Type B pancreatic cell (in vitro differentiated cells): ENCODE data around the gene ADGRL3. TPM values are rescaled to one million over a fixed set of nuclear protein-coding genes. Genes with fewer than 3 reads are reported as not detected.

Experiments
- DNase-seq: peaks from one replicate; pipeline ENCODE4 v3.0.0; 2021; ENCODE audit warnings: mixed read lengths; ENCODE audit not compliant: unreplicated experiment; ENCODE audit errors: extremely low spot score
- H3K27ac Mint-ChIP-seq: 2 replicates; pipeline ENCODE4 v1.8.0; 2021; ENCODE audit warnings: mild to moderate bottlenecking, mixed read lengths
- H3K27me3 Mint-ChIP-seq: 2 replicates; pipeline ENCODE4 v1.8.0; 2021; ENCODE audit warnings: mixed read lengths
- H3K36me3 Mint-ChIP-seq: 2 replicates; pipeline ENCODE4 v1.8.0; 2021; ENCODE audit warnings: mixed read lengths
- H3K4me1 Mint-ChIP-seq: one replicate; pipeline ENCODE4 v1.8.0; 2021; ENCODE audit warnings: mixed read lengths; ENCODE audit not compliant: unreplicated experiment
- H3K4me3 Mint-ChIP-seq: 2 replicates; pipeline ENCODE4 v1.8.0; 2021; ENCODE audit warnings: mild to moderate bottlenecking, mixed read lengths
- H3K9me3 Mint-ChIP-seq: 2 replicates; pipeline ENCODE4 v1.8.0; 2021; ENCODE audit warnings: mixed read lengths
- CTCF ChIP-seq: fragments of 200-600 bp; sonication (generic); conservative IDR thresholded peaks from 2 replicates; pipeline ENCODE4 v1.5.0; 2021; ENCODE audit warnings: antibody characterized with exemption, mild to moderate bottlenecking
- total RNA-seq: library from RNA; stranded (reverse); gene quantifications from 2 replicates; pipeline ENCODE4 v1.2.1, GENCODE V29; 2021; ENCODE audit warnings: low replicate concordance

ADGRL3 gene
- total RNA-seq, 1 donor from 2014 or later: 53.5 TPM

- Mint-ChIP-seq H3K36me3 (peaks cover 8% of the 10 kb centered on the region), H3K4me3 (no peak overlapping the region), H3K27ac (no peak overlapping the region), H3K4me1 (peaks cover 13% of the 10 kb centered on the region), H3K27me3 (no peaks in the 10 kb centered on the region), H3K9me3 (peaks cover 11% of the 10 kb centered on the region)
- no peak for DNase-seq
- TF ChIP-seq CTCF: no peak
These were observed 321.3 kb downstream of the ADGRL3 start for GRCh38 chr4:61521451-61521850.

- Mint-ChIP-seq H3K27ac (no peak overlapping the region), H3K4me3 (no peak overlapping the region), H3K4me1 (peaks cover 13% of the 10 kb centered on the region), H3K9me3 (peaks cover 11% of the 10 kb centered on the region), H3K36me3 (peaks cover 8% of the 10 kb centered on the region), H3K27me3 (no peaks in the 10 kb centered on the region)
- DNase-seq: no peak
- TF ChIP-seq CTCF: no peak
These were observed 322.2 kb downstream of the ADGRL3 start for GRCh38 chr4:61522312-61522711.

GRCh38 chr4:61527888-61528287 lies 327.8 kb downstream of the ADGRL3 start:
- TF ChIP-seq CTCF: no peak
- H3K4me1 Mint-ChIP-seq: peaks cover 15% of the 10 kb centered on the region
- peaks cover 16% of the 10 kb centered on the region for H3K9me3 Mint-ChIP-seq
- no peak overlapping the region for H3K4me3 Mint-ChIP-seq
- no peak for DNase-seq
- H3K27ac Mint-ChIP-seq: no peak overlapping the region
- peaks cover 5% of the 10 kb centered on the region for H3K36me3 Mint-ChIP-seq
- no peaks in the 10 kb centered on the region for H3K27me3 Mint-ChIP-seq

- Mint-ChIP-seq H3K27me3 (no peaks in the 10 kb centered on the region), H3K4me1 (peaks cover 20% of the 10 kb centered on the region), H3K9me3 (peaks cover 16% of the 10 kb centered on the region), H3K4me3 (no peak overlapping the region), H3K36me3 (peaks cover 5% of the 10 kb centered on the region), H3K27ac (no peak overlapping the region)
- no peak for TF ChIP-seq CTCF
- no peak for DNase-seq
These were observed 328.5 kb downstream of the ADGRL3 start for GRCh38 chr4:61528595-61528994.

GRCh38 chr4:61531188-61531587 lies 331.1 kb downstream of the ADGRL3 start:
- Mint-ChIP-seq H3K36me3 (peaks cover 5% of the 10 kb centered on the region), H3K27ac (no peak overlapping the region), H3K9me3 (peaks cover 12% of the 10 kb centered on the region), H3K4me1 (peaks cover 20% of the 10 kb centered on the region), H3K4me3 (no peak overlapping the region), H3K27me3 (no peaks in the 10 kb centered on the region)
- DNase-seq: no peak
- TF ChIP-seq CTCF: no peak

GRCh38 chr4:61532336-61533000 lies 332.3 kb downstream of the ADGRL3 start:
- no peak overlapping the region for H3K4me3 Mint-ChIP-seq
- no peaks in the 10 kb centered on the region for H3K27me3 Mint-ChIP-seq
- H3K4me1 Mint-ChIP-seq: peaks cover 20% of the 10 kb centered on the region
- peaks cover 12% of the 10 kb centered on the region for H3K36me3 Mint-ChIP-seq
- peaks cover 22% of the 10 kb centered on the region for H3K9me3 Mint-ChIP-seq
- no peak for TF ChIP-seq CTCF
- no peak for DNase-seq
- no peak overlapping the region for H3K27ac Mint-ChIP-seq
